Activated T-helper 17 cell treated with anti-CD3 and anti-CD28 coated beads, Interleukin-2, amount 50 U/mL, for 72 hours (primary cell): ENCODE measurements around the gene TOM1L2. TPM values are rescaled to one million over a fixed set of nuclear protein-coding genes. Genes with fewer than 3 reads are reported as not detected.
"Not testable (repeated sequence)": the region's sequence is repeated elsewhere in the genome, so short reads cannot be mapped to it uniquely, and the experiment has no call there.

Experiments
- ATAC-seq: fragments of 150-1000 bp; cut with Tn5 transposase; replicated peaks from 2 replicates; pipeline ENCODE4 v1.10.0; 2021; ENCODE audit warnings: mild to moderate bottlenecking, moderate library complexity
- H3K27ac Mint-ChIP-seq: one replicate; pipeline ENCODE4 v1.8.0; 2022; ENCODE audit warnings: mixed read lengths
- H3K27me3 Mint-ChIP-seq: one replicate; pipeline ENCODE4 v1.8.0; 2022; ENCODE audit warnings: mixed read lengths
- H3K36me3 Mint-ChIP-seq: one replicate; pipeline ENCODE4 v1.8.0; 2022; ENCODE audit warnings: low read depth, mild to moderate bottlenecking, mixed read lengths
- H3K4me1 Mint-ChIP-seq: one replicate; pipeline ENCODE4 v1.8.0; 2022; ENCODE audit warnings: mixed read lengths
- H3K4me3 Mint-ChIP-seq: one replicate; pipeline ENCODE4 v1.8.0; 2022; ENCODE audit warnings: mild to moderate bottlenecking, mixed read lengths
- H3K9me3 Mint-ChIP-seq: one replicate; pipeline ENCODE4 v1.8.0; 2022; ENCODE audit warnings: mixed read lengths
- total RNA-seq, 2 donors: library from RNA; stranded (reverse); gene quantifications; one replicate each; pipeline ENCODE4 v1.2.3, GENCODE V29; 2022

The TOM1L2 gene
- total RNA-seq, 2 donors from 2014 or later = 20.4 to 24.8 TPM

GRCh38 chr17:17810895-17811248 lies 161.3 kb downstream of the TOM1L2 start:
- H3K4me1 Mint-ChIP-seq = no peaks in the 10 kb centered on the region
- no peaks in the 10 kb centered on the region for H3K9me3 Mint-ChIP-seq
- ATAC-seq = no peak
- no peak overlapping the region for H3K27ac Mint-ChIP-seq
- peaks cover 41% of the 10 kb centered on the region for H3K36me3 Mint-ChIP-seq
- H3K4me3 Mint-ChIP-seq = no peak overlapping the region
- H3K27me3 Mint-ChIP-seq = no peaks in the 10 kb centered on the region

- H3K27me3 Mint-ChIP-seq = no peaks in the 10 kb centered on the region
- H3K36me3 Mint-ChIP-seq = peaks cover 39% of the 10 kb centered on the region
- H3K4me3 Mint-ChIP-seq = no peak overlapping the region
- H3K9me3 Mint-ChIP-seq = no peaks in the 10 kb centered on the region
- no peak overlapping the region for H3K27ac Mint-ChIP-seq
- no peak for ATAC-seq
- H3K4me1 Mint-ChIP-seq = no peaks in the 10 kb centered on the region
Measured at GRCh38 chr17:17810084-17810894, 161.9 kb downstream of the TOM1L2 start.

- no peak overlapping the region for H3K27ac Mint-ChIP-seq
- no peaks in the 10 kb centered on the region for H3K4me1 Mint-ChIP-seq
- no peak overlapping the region for H3K4me3 Mint-ChIP-seq
- H3K9me3 Mint-ChIP-seq = no peaks in the 10 kb centered on the region
- ATAC-seq = no peak
- H3K36me3 Mint-ChIP-seq = peaks cover 32% of the 10 kb centered on the region
- H3K27me3 Mint-ChIP-seq = no peaks in the 10 kb centered on the region
Measured at GRCh38 chr17:17809531-17810083, 162.6 kb downstream of the TOM1L2 start.

GRCh38 chr17:17808706-17809432 lies 163.3 kb downstream of the TOM1L2 start:
- H3K4me3 Mint-ChIP-seq = no peak overlapping the region
- ATAC-seq = peak; percentile 19

GRCh38 chr17:17808200-17808599 lies 164.0 kb downstream of the TOM1L2 start:
- H3K27me3 Mint-ChIP-seq, H3K4me1 Mint-ChIP-seq, H3K27ac Mint-ChIP-seq, ATAC-seq, H3K9me3 Mint-ChIP-seq, H3K4me3 Mint-ChIP-seq: not testable (repeated sequence)
- peaks cover 26% of the 10 kb centered on the region for H3K36me3 Mint-ChIP-seq

More at GRCh38 chr17:17808706-17809432, 163.3 kb downstream of the TOM1L2 start:
- H3K27ac Mint-ChIP-seq = no peak overlapping the region
- peaks cover 28% of the 10 kb centered on the region for H3K36me3 Mint-ChIP-seq
- no peaks in the 10 kb centered on the region for H3K9me3 Mint-ChIP-seq
- no peaks in the 10 kb centered on the region for H3K4me1 Mint-ChIP-seq
- H3K27me3 Mint-ChIP-seq = no peaks in the 10 kb centered on the region

GRCh38 chr17:17807440-17807839 lies 164.8 kb downstream of the TOM1L2 start:
- no peaks in the 10 kb centered on the region for H3K9me3 Mint-ChIP-seq
- peak; percentile 3 for ATAC-seq
- peaks cover 22% of the 10 kb centered on the region for H3K36me3 Mint-ChIP-seq
- H3K27ac Mint-ChIP-seq = no peak overlapping the region
- H3K27me3 Mint-ChIP-seq = no peaks in the 10 kb centered on the region
- no peaks in the 10 kb centered on the region for H3K4me1 Mint-ChIP-seq
- no peak overlapping the region for H3K4me3 Mint-ChIP-seq

- H3K27ac Mint-ChIP-seq = no peak overlapping the region
- peaks cover 16% of the 10 kb centered on the region for H3K36me3 Mint-ChIP-seq
- H3K4me1 Mint-ChIP-seq = no peaks in the 10 kb centered on the region
- no peaks in the 10 kb centered on the region for H3K9me3 Mint-ChIP-seq
- no peak overlapping the region for H3K4me3 Mint-ChIP-seq
- no peaks in the 10 kb centered on the region for H3K27me3 Mint-ChIP-seq
- no peak for ATAC-seq
Measured at GRCh38 chr17:17806611-17807274, 165.5 kb downstream of the TOM1L2 start.

GRCh38 chr17:17806035-17806434 lies 166.2 kb downstream of the TOM1L2 start:
- H3K9me3 Mint-ChIP-seq = no peaks in the 10 kb centered on the region
- ATAC-seq = no peak
- no peaks in the 10 kb centered on the region for H3K4me1 Mint-ChIP-seq
- H3K36me3 Mint-ChIP-seq = peaks cover 9% of the 10 kb centered on the region
- peak overlapping the region; percentile 56 for H3K27ac Mint-ChIP-seq
- H3K27me3 Mint-ChIP-seq = no peaks in the 10 kb centered on the region
- H3K4me3 Mint-ChIP-seq = no peak overlapping the region

GRCh38 chr17:17805575-17805974 lies 166.6 kb downstream of the TOM1L2 start:
- Mint-ChIP-seq H3K4me1 (no peaks in the 10 kb centered on the region), H3K27ac (peak overlapping the region; percentile 56), H3K9me3 (no peaks in the 10 kb centered on the region), H3K4me3 (no peak overlapping the region), H3K36me3 (peaks cover 5% of the 10 kb centered on the region), H3K27me3 (no peaks in the 10 kb centered on the region)
- ATAC-seq = no peak

- Mint-ChIP-seq H3K9me3 (no peaks in the 10 kb centered on the region), H3K4me3 (no peak overlapping the region), H3K36me3 (peaks cover 5% of the 10 kb centered on the region), H3K4me1 (no peaks in the 10 kb centered on the region), H3K27me3 (no peaks in the 10 kb centered on the region), H3K27ac (no peak overlapping the region)
- no peak for ATAC-seq
Measured at GRCh38 chr17:17804007-17804406, 168.2 kb downstream of the TOM1L2 start.

- H3K4me1 Mint-ChIP-seq = no peaks in the 10 kb centered on the region
- ATAC-seq = no peak
- H3K4me3 Mint-ChIP-seq = no peak overlapping the region
- H3K9me3 Mint-ChIP-seq = no peaks in the 10 kb centered on the region
- H3K36me3 Mint-ChIP-seq = peaks cover 5% of the 10 kb centered on the region
- H3K27me3 Mint-ChIP-seq = no peaks in the 10 kb centered on the region
- no peak overlapping the region for H3K27ac Mint-ChIP-seq
Measured at GRCh38 chr17:17801800-17802481, 170.3 kb downstream of the TOM1L2 start.

- Mint-ChIP-seq H3K4me3 (no peak overlapping the region), H3K27ac (no peak overlapping the region), H3K9me3 (no peaks in the 10 kb centered on the region), H3K36me3 (peaks cover under 1% of the 10 kb centered on the region), H3K4me1 (no peaks in the 10 kb centered on the region), H3K27me3 (no peaks in the 10 kb centered on the region)
- no peak for ATAC-seq
Measured at GRCh38 chr17:17800504-17801021, 171.6 kb downstream of the TOM1L2 start.

- no peak for ATAC-seq
- Mint-ChIP-seq H3K27me3 (no peaks in the 10 kb centered on the region), H3K4me1 (peaks cover 4% of the 10 kb centered on the region), H3K4me3 (no peak overlapping the region), H3K9me3 (no peaks in the 10 kb centered on the region), H3K36me3 (peaks cover 5% of the 10 kb centered on the region), H3K27ac (no peak overlapping the region)
Measured at GRCh38 chr17:17798573-17799255, 173.5 kb downstream of the TOM1L2 start.
